GM06990 (cell line): ENCODE data around the gene PSME2.

Source experiments
- DNase-seq: peaks from one replicate; pipeline ENCODE4 v3.0.0-alpha.2; 2011; ENCODE audit not compliant: insufficient read length; ENCODE audit errors: extremely low read depth
- H3K27me3 ChIP-seq: replicated peaks from 2 replicates; pipeline ENCODE4 v1.6.0; 2011; ENCODE audit warnings: low read length; ENCODE audit not compliant: control insufficient read depth, insufficient read depth
- H3K36me3 ChIP-seq: 2 replicates; pipeline ENCODE4 v1.5.1; 2011; ENCODE audit warnings: low read length; ENCODE audit not compliant: control insufficient read depth, insufficient read depth
- H3K4me3 ChIP-seq: replicated peaks from 2 replicates; pipeline ENCODE4 v1.5.1; 2011; ENCODE audit warnings: low read depth, mild to moderate bottlenecking, control low read depth, low read length
- TF ChIP-seq, protein P1 (sequence below): IDR thresholded peaks from 2 replicates; pipeline ENCODE4 v1.5.1; 2011; ENCODE audit warnings: low read length, control low read depth, mild to moderate bottlenecking, inconsistent platforms; ENCODE audit not compliant: insufficient read depth, poor library complexity, severe bottlenecking

The PSME2 gene

DNA sequence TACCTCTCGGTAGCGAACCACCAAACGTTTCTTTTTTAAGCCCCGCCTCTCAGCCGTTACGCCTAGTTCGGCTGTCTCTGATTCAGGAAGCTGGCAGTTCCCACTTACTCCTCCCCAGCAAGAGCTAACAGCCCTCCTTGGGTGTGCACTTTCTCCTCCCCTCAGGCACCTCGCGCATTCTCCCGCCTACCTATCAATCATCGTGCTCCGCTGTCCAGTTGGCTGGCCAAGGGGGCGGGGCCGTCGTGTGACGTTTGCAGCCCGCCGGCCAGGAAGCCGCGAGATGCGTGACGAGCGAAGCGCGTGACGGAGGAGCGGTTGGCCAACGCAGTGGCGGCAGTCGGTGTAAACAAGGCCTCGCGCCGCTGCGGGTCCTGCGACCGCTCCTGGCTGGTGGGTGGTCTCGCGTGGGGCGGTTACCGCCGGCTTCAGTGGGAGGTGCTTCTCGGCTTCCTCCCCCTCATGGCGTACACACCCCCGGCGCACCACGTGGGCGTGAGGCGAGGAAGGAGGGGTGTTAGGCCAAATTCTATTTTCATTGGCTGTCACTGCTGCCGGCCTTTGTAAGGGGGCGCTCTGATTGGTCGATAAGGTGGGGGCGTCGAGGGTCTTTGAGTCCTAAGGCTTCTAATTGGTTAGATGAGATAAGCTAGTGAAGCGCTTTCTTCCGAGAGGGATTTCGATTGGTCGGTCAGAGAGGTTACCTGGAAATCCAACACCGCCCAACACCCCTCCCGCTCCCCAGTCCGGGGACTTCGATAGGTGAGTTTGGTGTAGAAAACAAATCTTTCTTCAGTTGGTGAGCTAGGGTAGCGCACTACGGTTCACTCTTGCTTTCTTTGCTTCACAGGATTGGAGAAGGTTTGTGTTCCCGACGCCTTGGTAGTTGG is 31.6 kb downstream of the PSME2 start, which contains the start of the genes DCAF11 and NRL:
TSS of gene DCAF11 (plus strand) at position 246 of the 890 bp plus-strand sequence. CDS start 818 bp downstream, outside the sequence.
TSS of gene NRL (minus strand) at position 418 of the 890 bp plus-strand sequence. CDS start 32,101 bp downstream, outside the sequence.
- H3K27me3 ChIP-seq = no peaks in the 10 kb centered on the region
- DNase-seq = peak; percentile 99
- H3K4me3 ChIP-seq = peak within 1 kb of the TSS; percentile 72
- peaks cover 25% of the 10 kb centered on the region for H3K36me3 ChIP-seq
- TF ChIP-seq, protein P1, sequence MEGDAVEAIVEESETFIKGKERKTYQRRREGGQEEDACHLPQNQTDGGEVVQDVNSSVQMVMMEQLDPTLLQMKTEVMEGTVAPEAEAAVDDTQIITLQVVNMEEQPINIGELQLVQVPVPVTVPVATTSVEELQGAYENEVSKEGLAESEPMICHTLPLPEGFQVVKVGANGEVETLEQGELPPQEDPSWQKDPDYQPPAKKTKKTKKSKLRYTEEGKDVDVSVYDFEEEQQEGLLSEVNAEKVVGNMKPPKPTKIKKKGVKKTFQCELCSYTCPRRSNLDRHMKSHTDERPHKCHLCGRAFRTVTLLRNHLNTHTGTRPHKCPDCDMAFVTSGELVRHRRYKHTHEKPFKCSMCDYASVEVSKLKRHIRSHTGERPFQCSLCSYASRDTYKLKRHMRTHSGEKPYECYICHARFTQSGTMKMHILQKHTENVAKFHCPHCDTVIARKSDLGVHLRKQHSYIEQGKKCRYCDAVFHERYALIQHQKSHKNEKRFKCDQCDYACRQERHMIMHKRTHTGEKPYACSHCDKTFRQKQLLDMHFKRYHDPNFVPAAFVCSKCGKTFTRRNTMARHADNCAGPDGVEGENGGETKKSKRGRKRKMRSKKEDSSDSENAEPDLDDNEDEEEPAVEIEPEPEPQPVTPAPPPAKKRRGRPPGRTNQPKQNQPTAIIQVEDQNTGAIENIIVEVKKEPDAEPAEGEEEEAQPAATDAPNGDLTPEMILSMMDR = no peak

DNA sequence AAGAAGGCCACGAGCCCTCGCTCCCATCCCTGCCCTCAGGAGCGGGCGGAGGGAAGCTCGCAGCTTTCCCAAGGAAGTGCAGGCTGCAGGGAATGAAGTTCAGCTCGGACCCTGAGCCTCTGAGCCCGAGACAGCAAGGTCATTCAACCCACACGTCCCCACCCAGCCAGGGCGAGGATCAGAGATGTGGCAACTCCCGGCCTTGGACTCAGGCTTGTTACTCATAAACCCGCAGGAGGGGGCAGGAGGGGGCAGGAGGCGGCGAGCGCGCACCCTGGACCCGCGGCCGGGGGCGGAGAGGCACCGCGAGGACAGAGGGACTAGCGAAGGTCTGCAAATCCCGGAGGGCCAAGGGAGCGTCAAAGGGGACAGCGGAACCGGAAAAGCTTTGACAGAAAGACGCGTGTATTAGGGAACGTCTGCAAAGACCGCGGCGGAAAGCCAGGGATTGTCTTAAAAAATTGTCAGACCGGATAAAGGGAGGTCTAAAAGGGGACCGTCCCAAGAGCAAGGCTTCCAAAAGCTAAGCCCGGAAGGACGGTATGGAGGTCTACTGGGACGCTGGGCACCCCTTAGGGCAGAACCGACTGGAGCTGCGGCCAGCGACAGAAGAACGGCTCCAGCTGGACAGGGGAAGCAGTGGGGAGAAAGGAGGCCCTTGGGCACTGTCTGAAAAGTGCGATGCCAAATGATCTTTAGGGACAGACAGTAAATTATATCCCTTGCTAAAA is 32.4 kb downstream of the PSME2 start:
- Histone ChIP-seq H3K36me3 (peaks cover 18% of the 10 kb centered on the region), H3K4me3 (peak overlapping the region; percentile 72), H3K27me3 (no peaks in the 10 kb centered on the region)
- TF ChIP-seq, protein P1 = no peak
- DNase-seq = peak; percentile 91

DNA sequence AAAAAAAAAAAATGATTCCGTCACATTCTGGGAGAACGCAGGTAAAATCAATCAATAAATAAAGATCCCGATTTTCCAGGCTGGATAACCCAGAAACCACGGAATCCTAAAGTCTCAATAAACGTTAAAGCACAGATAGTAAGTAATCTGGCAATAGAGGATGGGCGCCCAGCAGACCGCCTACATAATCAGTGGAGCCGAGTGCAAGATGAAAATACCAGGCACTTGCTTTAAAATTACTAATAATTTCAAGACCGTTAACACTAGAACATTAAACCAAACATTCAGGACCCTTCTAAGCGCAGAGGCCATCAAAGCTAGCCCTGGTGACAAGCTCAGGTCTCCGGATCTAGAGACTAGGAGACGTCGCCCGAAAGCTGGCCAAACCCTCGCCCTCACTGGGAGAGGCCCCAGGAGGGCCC is 33.0 kb downstream of the PSME2 start:
- H3K27me3 ChIP-seq = no peaks in the 10 kb centered on the region
- no peak for DNase-seq
- TF ChIP-seq, protein P1 = no peak
- H3K4me3 ChIP-seq = peak overlapping the region; percentile 72
- peaks cover 13% of the 10 kb centered on the region for H3K36me3 ChIP-seq

DNA sequence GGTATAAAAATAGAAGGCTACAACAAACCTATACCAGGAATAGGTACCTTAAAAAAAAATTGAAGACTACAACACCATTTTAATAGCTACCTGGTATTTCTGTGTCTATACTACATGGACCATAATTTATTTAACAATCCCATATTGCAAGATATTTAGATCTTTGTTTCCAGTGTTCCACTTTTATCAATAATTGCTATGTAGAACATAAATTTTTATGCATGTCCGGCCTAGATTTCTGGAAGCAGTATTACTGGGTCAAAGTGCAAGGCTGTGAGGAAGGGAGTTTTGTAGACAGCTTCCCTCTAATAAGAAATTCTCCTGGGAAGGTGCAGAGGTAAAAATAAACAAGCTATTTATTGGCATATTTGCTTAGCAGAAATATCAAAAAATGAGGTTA is 35.9 kb downstream of the PSME2 start:
- no peak for DNase-seq
- no peaks in the 10 kb centered on the region for H3K27me3 ChIP-seq
- H3K4me3 ChIP-seq = no peak overlapping the region
- no peaks in the 10 kb centered on the region for H3K36me3 ChIP-seq
- TF ChIP-seq, protein P1 = no peak

DNA sequence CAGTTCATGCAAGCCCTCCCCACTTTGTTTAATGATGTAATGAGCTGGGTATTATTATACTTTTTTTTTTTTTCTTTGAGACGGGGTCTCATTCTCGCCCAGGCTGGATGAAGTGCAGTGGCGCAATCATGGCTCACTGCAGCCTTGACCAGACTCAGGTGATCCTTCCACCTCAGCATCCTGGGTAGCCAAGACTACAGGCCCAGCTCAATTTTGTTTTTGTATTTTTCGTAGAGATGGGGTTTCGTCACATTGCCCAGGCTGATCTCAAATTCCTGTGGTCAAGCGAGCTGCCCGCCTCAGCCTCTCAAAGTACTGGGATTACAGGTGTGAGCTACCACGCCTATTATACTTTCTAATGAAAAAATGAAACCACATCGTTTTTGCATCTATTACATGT is 36.4 kb downstream of the PSME2 start:
- H3K4me3 ChIP-seq = no peak overlapping the region
- DNase-seq = no peak
- TF ChIP-seq, protein P1 = no peak
- no peaks in the 10 kb centered on the region for H3K36me3 ChIP-seq
- no peaks in the 10 kb centered on the region for H3K27me3 ChIP-seq
